Esophagus (tissue), 2 donors: ENCODE measurements around the gene WDPCP. TPM values are rescaled to one million over a fixed set of nuclear protein-coding genes. Genes with fewer than 3 reads are reported as not detected.

ENCODE experiments used
- H3K27ac ChIP-seq, 2 donors: one replicate each; pipeline ENCODE4 v1.5.1; 2013; ENCODE audit warnings: low read depth in 2 of 2, mild to moderate bottlenecking in 2 of 2, inconsistent platforms in 1 of 2, low read length in 1 of 2, moderate library complexity in 1 of 2
- H3K27me3 ChIP-seq, 2 donors: one replicate each; pipeline ENCODE4 v1.6.1; 2013; ENCODE audit warnings: low read length in 2 of 2, control low read depth in 1 of 2, mild to moderate bottlenecking in 1 of 2; ENCODE audit not compliant: insufficient read depth in 2 of 2, control insufficient read depth in 1 of 2
- H3K36me3 ChIP-seq, 2 donors: one replicate each; pipeline ENCODE4 v1.6.1; 2013; ENCODE audit warnings: low read length in 1 of 2; ENCODE audit not compliant: control insufficient read depth in 2 of 2, insufficient read depth in 2 of 2
- H3K4me1 ChIP-seq, 2 donors: one replicate each; pipeline ENCODE4 v1.6.1; 2013; ENCODE audit warnings: low read length in 1 of 2; ENCODE audit not compliant: control insufficient read depth in 2 of 2, insufficient read depth in 2 of 2
- H3K4me3 ChIP-seq, 2 donors: one replicate each; pipeline ENCODE4 v1.5.1; 2013; ENCODE audit warnings: low read length in 2 of 2, mild to moderate bottlenecking in 2 of 2, low read depth in 1 of 2, moderate library complexity in 1 of 2
- H3K9me3 ChIP-seq, 2 donors: one replicate each; pipeline ENCODE4 v1.6.1; 2013; ENCODE audit warnings: mild to moderate bottlenecking in 2 of 2, low read depth in 1 of 2, low read length in 1 of 2, moderate library complexity in 1 of 2; ENCODE audit not compliant: control insufficient read depth in 2 of 2, insufficient read depth in 1 of 2
- WGBS, 2 donors: extraction: QIAGEN DNeasy Blood & Tissue Kit; methylation state at CpG; one replicate each; pipeline ENCODE4 v1.1.7; 2013; 5-methylcytosine and 5-hydroxymethylcytosine counted together
- polyA plus RNA-seq, 2 donors: library from polyadenylated mRNA; stranded (reverse); fragments of 200-250 nt; gene quantifications; one replicate each; pipeline ENCODE4 v1.2.3, GENCODE V29; 2013
- donor health status: healthy with polysubstance abuse.
- donor health status: Bipolar disorder and iron deficiency.

WDPCP gene
- polyA plus RNA-seq, 2 donors, result 0.81 to 0.94 TPM

DNA sequence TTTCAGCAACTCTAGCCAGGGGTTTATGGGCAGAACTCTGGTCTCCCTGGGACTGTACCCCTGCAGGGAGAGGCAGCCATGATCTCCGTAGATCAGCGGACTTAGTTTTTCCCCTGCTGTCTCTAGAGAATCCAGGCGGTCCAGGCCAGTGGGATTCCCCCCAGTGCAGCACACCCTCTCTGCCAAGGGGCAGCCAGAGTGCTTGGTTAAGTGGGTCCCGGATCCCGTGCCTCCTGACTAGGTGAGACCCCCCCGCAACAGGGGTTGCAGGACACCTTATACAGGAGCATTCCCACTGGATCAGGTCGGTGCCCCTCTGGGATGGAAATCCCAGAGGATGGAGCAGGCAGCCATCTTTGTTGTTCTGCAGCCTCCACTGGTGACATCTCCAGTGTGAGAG is 33.0 kb downstream of the WDPCP start:
- Histone ChIP-seq H3K4me3 (no peak overlapping the region), H3K27ac (no peak overlapping the region), H3K27me3 (no peaks in the 10 kb centered on the region), H3K4me1 (no peaks in the 10 kb centered on the region), H3K36me3 (no peaks in the 10 kb centered on the region), H3K9me3 (no peaks in the 10 kb centered on the region)
- WGBS, 2 donors, result 95 to 96% methylated on average over 7 of the region's 7 CpGs

DNA sequence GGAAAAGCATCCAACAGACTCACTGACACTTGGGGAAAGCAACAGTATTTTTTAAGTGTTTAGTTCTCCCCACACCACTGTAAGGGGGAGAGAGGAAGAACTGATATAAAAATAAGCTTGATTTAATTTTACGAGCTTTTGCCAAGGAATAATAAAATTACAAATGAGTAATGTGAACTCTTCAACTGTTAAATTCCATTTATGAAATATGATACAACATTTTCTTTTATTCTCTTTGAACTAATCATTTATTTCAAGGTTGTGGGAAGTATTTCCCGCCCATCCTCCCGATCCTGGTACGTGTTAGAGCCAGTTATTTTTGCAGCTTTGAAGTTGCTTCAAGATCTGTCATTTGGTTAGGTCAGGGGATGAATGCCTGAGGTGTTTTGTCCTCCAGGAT is 35.2 kb downstream of the WDPCP start:
- Histone ChIP-seq H3K36me3 (no peaks in the 10 kb centered on the region), H3K27me3 (no peaks in the 10 kb centered on the region), H3K9me3 (no peaks in the 10 kb centered on the region), H3K4me3 (no peak overlapping the region), H3K27ac (no peak overlapping the region), H3K4me1 (no peaks in the 10 kb centered on the region)
- 36 to 52% methylated on average over 4 of the region's 4 CpGs for WGBS, 2 donors

DNA sequence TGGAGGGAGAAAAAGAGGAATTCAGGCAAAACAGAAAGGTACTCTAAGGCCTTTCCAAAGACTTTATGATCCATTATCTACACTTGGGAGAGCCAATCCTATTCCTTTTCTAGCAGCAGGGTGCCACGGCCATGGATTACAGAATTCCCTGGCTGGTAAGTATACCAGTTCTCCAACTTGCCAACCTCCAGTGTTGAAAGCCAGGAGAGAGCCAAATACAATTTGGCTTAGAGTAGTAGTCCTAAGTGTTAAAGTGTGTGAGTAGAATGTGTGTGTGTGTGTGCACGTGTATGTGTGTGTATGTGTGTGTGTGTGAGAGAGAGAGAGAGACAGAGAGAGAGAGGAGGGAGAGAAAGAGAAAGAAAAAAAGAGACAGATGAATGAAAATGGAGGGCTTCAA is 43.3 kb downstream of the WDPCP start:
- 73 to 77% methylated on average over 2 of the region's 2 CpGs for WGBS, 2 donors
- no peaks in the 10 kb centered on the region for H3K36me3 ChIP-seq
- no peaks in the 10 kb centered on the region for H3K27me3 ChIP-seq
- no peak overlapping the region for H3K27ac ChIP-seq
- H3K4me3 ChIP-seq, result no peak overlapping the region
- no peaks in the 10 kb centered on the region for H3K9me3 ChIP-seq
- no peaks in the 10 kb centered on the region for H3K4me1 ChIP-seq

DNA sequence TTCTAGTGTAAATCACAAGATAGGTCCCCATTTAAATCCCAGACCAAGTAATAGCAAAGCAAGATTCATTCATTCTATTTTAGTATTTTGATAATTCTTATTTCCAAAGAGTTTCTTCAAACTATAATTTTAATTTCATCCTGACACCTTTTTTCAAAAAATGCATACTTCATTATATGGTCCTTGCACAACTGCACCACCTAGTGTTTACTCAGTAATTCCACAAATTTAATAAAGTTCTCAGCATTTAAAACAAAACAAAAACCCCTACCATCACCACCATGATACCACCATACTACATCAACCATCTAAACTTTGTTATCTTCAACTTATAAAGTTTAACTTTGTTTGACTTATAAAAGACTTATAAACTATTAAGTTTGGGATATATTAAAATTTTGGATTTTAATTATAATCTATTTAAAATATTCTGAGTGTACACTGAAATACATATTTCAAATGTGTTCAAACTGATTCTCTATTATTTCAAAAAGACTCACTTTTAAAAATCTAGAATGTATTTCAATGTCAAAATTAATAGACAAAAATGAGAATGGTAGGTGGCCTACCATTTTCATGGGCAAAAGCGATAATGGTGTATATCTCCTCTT is 44.2 kb downstream of the WDPCP start:
- no peaks in the 10 kb centered on the region for H3K36me3 ChIP-seq
- no peak overlapping the region for H3K27ac ChIP-seq
- 93 to 98% methylated on average over 1 of the region's 1 CpG for WGBS, 2 donors
- H3K4me1 ChIP-seq, result no peaks in the 10 kb centered on the region
- H3K27me3 ChIP-seq, result no peaks in the 10 kb centered on the region
- no peaks in the 10 kb centered on the region for H3K9me3 ChIP-seq
- no peak overlapping the region for H3K4me3 ChIP-seq

DNA sequence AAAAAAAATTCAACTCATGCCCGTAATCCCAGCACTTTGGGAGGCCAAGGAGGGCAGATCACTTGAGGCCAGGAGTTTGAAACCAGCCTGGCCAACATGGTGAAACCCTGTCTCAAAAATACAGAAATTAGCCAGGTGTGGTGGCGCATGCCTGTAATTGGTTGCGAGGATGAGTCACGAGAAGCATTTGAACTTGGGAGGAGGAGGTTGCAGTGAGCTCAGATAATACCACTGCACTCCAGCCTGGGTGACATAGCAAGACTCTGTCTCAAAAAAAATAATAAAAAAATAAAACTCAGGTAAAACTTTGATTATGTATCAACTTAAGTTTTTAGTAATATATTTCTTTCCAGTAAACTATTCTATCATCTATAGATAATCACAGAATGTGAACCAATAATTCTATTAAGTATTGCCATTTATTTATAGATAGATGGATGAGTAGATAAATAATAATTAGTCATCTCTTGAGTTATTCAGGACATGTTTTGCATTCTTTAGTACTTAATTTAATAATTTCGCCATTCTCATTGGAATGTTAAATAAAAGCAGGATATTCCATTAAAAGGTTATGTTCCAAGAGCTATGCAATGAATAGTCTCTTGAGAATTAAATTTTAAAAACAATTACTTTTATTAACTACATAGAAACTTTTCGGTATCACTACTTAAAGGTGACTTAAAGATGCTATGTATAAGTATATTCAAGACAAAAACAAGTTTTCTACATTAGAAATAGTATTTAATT is 48.7 kb downstream of the WDPCP start:
- no peaks in the 10 kb centered on the region for H3K4me1 ChIP-seq
- no peak overlapping the region for H3K27ac ChIP-seq
- no peaks in the 10 kb centered on the region for H3K27me3 ChIP-seq
- 96 to 97% methylated on average over 6 of the region's 6 CpGs for WGBS, 2 donors
- no peak overlapping the region for H3K4me3 ChIP-seq
- no peaks in the 10 kb centered on the region for H3K9me3 ChIP-seq
- H3K36me3 ChIP-seq, result no peaks in the 10 kb centered on the region

DNA sequence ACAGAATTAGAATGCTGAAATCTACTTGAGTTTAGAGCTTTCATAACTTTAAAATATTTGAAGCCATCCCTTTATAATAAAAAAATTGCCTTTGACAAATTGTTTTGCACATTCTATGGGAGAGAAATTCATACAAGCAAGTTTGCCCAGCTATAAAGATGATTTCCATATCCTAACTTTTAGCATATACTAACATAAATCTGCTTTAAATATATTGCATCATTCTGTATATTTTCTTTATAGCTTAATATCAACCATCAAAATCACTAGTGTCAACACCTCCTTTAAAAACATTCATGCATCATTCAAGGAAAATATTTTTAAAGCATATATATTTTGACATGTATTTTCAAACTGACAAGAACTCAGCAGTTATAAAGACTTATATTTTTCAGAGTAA is 49.9 kb downstream of the WDPCP start:
- H3K36me3 ChIP-seq, result no peaks in the 10 kb centered on the region
- H3K4me1 ChIP-seq, result no peaks in the 10 kb centered on the region
- no peaks in the 10 kb centered on the region for H3K9me3 ChIP-seq
- no peaks in the 10 kb centered on the region for H3K27me3 ChIP-seq
- H3K27ac ChIP-seq, result no peak overlapping the region
- no peak overlapping the region for H3K4me3 ChIP-seq

DNA sequence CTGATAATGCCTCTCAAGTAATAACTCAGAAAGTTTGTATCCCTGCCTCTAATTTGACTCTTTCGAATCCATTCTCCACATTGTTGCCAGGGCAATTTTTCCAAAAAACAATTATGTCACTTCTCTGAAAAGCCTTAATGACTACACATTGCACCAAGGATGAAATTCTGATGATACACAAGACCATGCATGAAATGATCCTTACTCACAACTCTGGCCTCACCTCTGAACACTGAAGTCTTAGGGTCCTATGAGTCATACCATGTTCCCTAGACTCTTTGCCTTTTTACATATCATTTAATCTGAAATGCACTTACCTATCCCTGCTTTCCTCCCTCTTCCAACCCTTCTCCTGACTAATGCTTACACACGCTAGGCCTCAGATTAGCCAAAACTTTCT is 51.0 kb downstream of the WDPCP start:
- 77 to 92% methylated on average over 2 of the region's 2 CpGs for WGBS, 2 donors
- Histone ChIP-seq H3K4me1 (no peaks in the 10 kb centered on the region), H3K4me3 (no peak overlapping the region), H3K36me3 (no peaks in the 10 kb centered on the region), H3K27ac (no peak overlapping the region), H3K27me3 (no peaks in the 10 kb centered on the region), H3K9me3 (no peaks in the 10 kb centered on the region)

DNA sequence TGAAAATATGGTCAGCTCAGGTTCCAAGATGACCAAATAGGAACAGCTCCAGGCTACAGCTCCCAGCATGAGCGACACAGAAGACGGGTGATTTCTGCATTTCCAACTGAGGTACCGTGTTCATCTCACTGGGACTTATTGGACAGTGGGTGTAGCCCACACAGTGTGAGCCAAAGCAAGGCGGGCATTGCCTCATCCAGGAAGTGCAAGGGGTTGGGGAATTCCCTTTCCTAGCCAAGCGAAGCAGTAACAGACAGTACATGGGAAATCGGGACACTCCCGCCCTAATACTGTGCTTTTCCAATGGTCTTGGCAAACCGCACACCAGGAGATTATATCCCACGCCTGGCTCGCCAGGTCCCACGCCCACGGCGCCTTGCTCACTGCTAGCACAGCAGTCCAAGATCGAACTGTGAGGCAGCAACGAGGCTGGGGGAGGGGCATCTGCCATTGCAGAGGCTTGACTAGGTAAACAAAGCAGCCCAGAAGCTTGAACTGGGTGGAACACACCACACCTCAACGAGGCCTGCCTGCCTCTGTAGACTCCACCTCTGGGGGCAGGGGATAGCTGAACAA is 57.5 kb downstream of the WDPCP start:
- Histone ChIP-seq H3K4me1 (peaks cover 0 to 5% of the 10 kb centered on the region in 2 donors), H3K4me3 (no peak overlapping the region), H3K27me3 (peaks cover 0 to 2% of the 10 kb centered on the region in 2 donors), H3K27ac (no peak overlapping the region), H3K36me3 (no peaks in the 10 kb centered on the region), H3K9me3 (peaks cover 4 to 5% of the 10 kb centered on the region in 2 donors)
- WGBS, 2 donors, result 84% methylated on average over 16 of the region's 16 CpGs

DNA sequence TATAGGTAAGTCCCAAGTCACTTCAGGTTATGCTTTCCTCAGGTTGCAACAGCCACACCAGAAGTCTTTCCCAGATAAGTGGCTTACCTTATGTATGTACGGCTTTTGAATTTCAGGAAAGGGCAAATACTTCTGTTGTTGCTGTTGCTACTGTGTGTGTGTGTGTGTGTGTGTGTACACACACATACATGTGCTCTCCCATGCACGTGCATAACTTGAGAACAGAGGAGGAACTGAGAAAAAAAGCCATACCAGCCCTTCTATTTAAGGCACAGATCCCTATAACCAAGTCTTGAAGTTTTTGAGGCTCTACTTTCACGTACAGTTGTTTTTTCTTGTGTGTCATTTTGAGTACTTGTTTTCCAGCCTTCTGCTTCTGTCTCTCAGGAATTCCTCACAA is 62.4 kb downstream of the WDPCP start:
- Histone ChIP-seq H3K27me3 (peaks cover 0 to under 1% of the 10 kb centered on the region in 2 donors), H3K4me1 (peaks cover 0 to 3% of the 10 kb centered on the region in 2 donors), H3K27ac (no peak overlapping the region), H3K4me3 (no peak overlapping the region), H3K9me3 (peaks cover 2 to 3% of the 10 kb centered on the region in 2 donors), H3K36me3 (no peaks in the 10 kb centered on the region)
- 79 to 81% methylated on average over 3 of the region's 3 CpGs for WGBS, 2 donors

DNA sequence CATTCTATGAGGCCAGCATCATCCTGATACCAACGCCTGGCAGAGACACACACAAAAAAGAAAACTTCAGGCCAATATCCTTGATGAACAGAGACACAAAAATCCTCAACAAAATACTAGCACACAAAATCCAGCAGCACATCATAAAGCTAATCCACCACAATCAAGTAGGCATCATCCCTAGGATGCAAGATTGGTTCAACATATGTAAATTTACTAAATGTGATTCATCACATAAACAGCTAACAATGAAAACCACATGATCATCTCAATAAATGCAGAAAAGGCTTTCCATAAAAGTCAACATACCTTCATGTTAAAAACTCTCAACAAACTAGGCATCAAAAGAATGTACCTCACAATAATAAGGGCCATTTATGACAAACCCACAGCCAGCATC is 65.3 kb downstream of the WDPCP start:
- no peak overlapping the region for H3K27ac ChIP-seq
- no peak overlapping the region for H3K4me3 ChIP-seq
- 91 to 92% methylated on average over 1 of the region's 1 CpG for WGBS, 2 donors
- no peaks in the 10 kb centered on the region for H3K4me1 ChIP-seq
- H3K9me3 ChIP-seq, result peaks cover 3 to 10% of the 10 kb centered on the region in 2 donors
- no peaks in the 10 kb centered on the region for H3K36me3 ChIP-seq
- no peaks in the 10 kb centered on the region for H3K27me3 ChIP-seq
